IMR-90 (cell line): ENCODE measurements around the gene RHOBTB3. TPM values are rescaled to one million over a fixed set of nuclear protein-coding genes. Genes with fewer than 3 reads are reported as not detected.

Source experiments
- ATAC-seq: fragments of 200-7000 bp; cut with Tn5 transposase; 2 replicates; pipeline ENCODE4 v1.9.1; 2020; ENCODE audit warnings: low read depth, mild to moderate bottlenecking, moderate library complexity
- BruUV-seq: library from RNA; stranded (reverse); fragments of 400-500 nt; replicated peaks from 2 replicates; lab custom pipeline; 2021; lab: Mats Ljungman, UMichigan
- CTCF ChIA-PET: fragments of 300-600 bp; formaldehyde crosslinking; extraction: SDS; loops from one replicate; lab custom pipeline; 2021; ENCODE audit warnings: antibody characterized with exemption; lab: Yijun Ruan, JAX
- POLR2A ChIA-PET: fragments of 300-600 bp; sonication (Branson Sonifier 250); formaldehyde crosslinking; loops from one replicate; lab custom pipeline; 2022; ENCODE audit warnings: antibody characterized with exemption; ENCODE audit not compliant: unreplicated experiment; lab: Charles Lee
- DNase-seq: peaks from one replicate; pipeline ENCODE4 v3.0.0; 2013
- H2AFZ ChIP-seq: replicated peaks from 2 replicates; pipeline ENCODE3; 2013; ENCODE audit warnings: low read length, mild to moderate bottlenecking; ENCODE audit not compliant: poor library complexity
- H2AK5ac ChIP-seq: 2 replicates; pipeline ENCODE4 v1.6.1; 2013; ENCODE audit warnings: low read depth, low read length, inconsistent platforms
- H2AK9ac ChIP-seq: replicated peaks from 2 replicates; pipeline ENCODE3; 2013; ENCODE audit warnings: mild to moderate bottlenecking, low read depth, low read length, moderate library complexity; ENCODE audit not compliant: poor library complexity
- H2BK120ac ChIP-seq: 2 replicates; pipeline ENCODE4 v1.6.1; 2013; ENCODE audit warnings: low read depth, low read length, inconsistent platforms
- H2BK15ac ChIP-seq: 3 replicates; pipeline ENCODE4 v1.6.1; 2013; ENCODE audit warnings: low read depth, low read length, inconsistent platforms
- H2BK20ac ChIP-seq: 2 replicates; pipeline ENCODE4 v1.6.1; 2013; ENCODE audit warnings: low read depth, mild to moderate bottlenecking, inconsistent platforms, low read length, moderate library complexity
- H2BK5ac ChIP-seq: 2 replicates; pipeline ENCODE4 v1.6.1; 2013; ENCODE audit warnings: mild to moderate bottlenecking, low read depth, low read length, inconsistent platforms; ENCODE audit not compliant: poor library complexity, severe bottlenecking
- H3K14ac ChIP-seq: replicated peaks from 2 replicates; pipeline ENCODE4 v1.6.1; 2013; ENCODE audit warnings: low read depth, low read length, inconsistent platforms
- H3K18ac ChIP-seq: 2 replicates; pipeline ENCODE4 v1.6.1; 2013; ENCODE audit warnings: low read depth, low read length, control low read depth
- H3K23ac ChIP-seq: 2 replicates; pipeline ENCODE4 v1.6.1; 2013; ENCODE audit warnings: low read depth, low read length, inconsistent platforms
- H3K27ac ChIP-seq: 2 replicates; pipeline ENCODE4 v1.5.1; 2013; ENCODE audit warnings: mild to moderate bottlenecking, control low read depth, low read length; ENCODE audit not compliant: insufficient read depth
- H3K27me3 ChIP-seq: 2 replicates; pipeline ENCODE4 v1.6.1; 2013; ENCODE audit warnings: low read length; ENCODE audit not compliant: control insufficient read depth, insufficient read depth
- H3K36me3 ChIP-seq: 2 replicates; pipeline ENCODE4 v1.6.1; 2013; ENCODE audit warnings: low read length, mixed read lengths; ENCODE audit not compliant: control insufficient read depth, insufficient read depth
- H3K4ac ChIP-seq: 2 replicates; pipeline ENCODE4 v1.6.1; 2013; ENCODE audit warnings: low read depth, low read length, inconsistent platforms
- H3K4me1 ChIP-seq: 2 replicates; pipeline ENCODE4 v1.6.1; 2013; ENCODE audit warnings: low read length, mixed read lengths; ENCODE audit not compliant: control insufficient read depth, insufficient read depth
- H3K4me2 ChIP-seq: 2 replicates; pipeline ENCODE4 v1.6.1; 2013; ENCODE audit warnings: low read depth, mild to moderate bottlenecking, control low read depth, low read length, moderate library complexity
- H3K4me3 ChIP-seq: 2 replicates; pipeline ENCODE4 v1.5.1; 2013; ENCODE audit warnings: low read depth, mild to moderate bottlenecking, control low read depth, low read length, moderate library complexity; ENCODE audit not compliant: insufficient read depth
- H3K56ac ChIP-seq: 2 replicates; pipeline ENCODE4 v1.6.1; 2013; ENCODE audit warnings: low read length, inconsistent platforms; ENCODE audit not compliant: insufficient read depth; ENCODE audit errors: extremely low read depth
- H3K79me1 ChIP-seq, 2 experiments: 2 replicates each; pipeline ENCODE4 v1.6.1; 2013; ENCODE audit warnings: low read length in 2 of 2, inconsistent platforms in 1 of 2, low read depth in 1 of 2
- H3K9ac ChIP-seq: 2 replicates; pipeline ENCODE4 v1.6.1; 2013; ENCODE audit warnings: low read depth, low read length, control low read depth
- H3K9me1 ChIP-seq: 2 replicates; pipeline ENCODE4 v1.6.1; 2013; ENCODE audit warnings: low read length, inconsistent platforms; ENCODE audit not compliant: insufficient read depth
- H3K9me3 ChIP-seq: 2 replicates; pipeline ENCODE4 v1.6.1; 2013; ENCODE audit warnings: low read length; ENCODE audit not compliant: control insufficient read depth, insufficient read depth
- H4K20me1 ChIP-seq: 2 replicates; pipeline ENCODE4 v1.6.1; 2013; ENCODE audit warnings: low read length, inconsistent platforms; ENCODE audit not compliant: insufficient read depth
- H4K5ac ChIP-seq: 2 replicates; pipeline ENCODE4 v1.6.1; 2013; ENCODE audit warnings: mild to moderate bottlenecking, low read depth, low read length, control low read depth
- H4K8ac ChIP-seq, 2 experiments: 2 replicates each; pipeline ENCODE4 v1.6.1; 2013; ENCODE audit warnings: low read depth in 2 of 2, low read length in 2 of 2, control low read depth in 1 of 2, inconsistent platforms in 1 of 2
- H4K91ac ChIP-seq: 2 replicates; pipeline ENCODE4 v1.6.1; 2013; ENCODE audit warnings: low read depth, low read length, inconsistent platforms; ENCODE audit not compliant: insufficient read depth
- CTCF ChIP-seq: conservative IDR thresholded peaks from 2 replicates; pipeline ENCODE4 v1.5.1; 2012; ENCODE audit warnings: mild to moderate bottlenecking, low read depth, low read length, improper control_type of control experiment
- ELK1 ChIP-seq: fragments of 150-350 bp; IDR thresholded peaks from 2 replicates; pipeline ENCODE4 v1.6.1; 2016; ENCODE audit warnings: low read depth, mild to moderate bottlenecking, low read length, moderate library complexity, borderline replicate concordance
- FOS ChIP-seq: fragments of 150-350 bp; IDR thresholded peaks from 2 replicates; pipeline ENCODE4 v1.6.1; 2016; ENCODE audit warnings: low read depth, low read length
- MAFK ChIP-seq: IDR thresholded peaks from 2 replicates; pipeline ENCODE4 v1.6.1; 2012; ENCODE audit warnings: low read depth, low read length, improper control_type of control experiment
- MAZ ChIP-seq: IDR thresholded peaks from 2 replicates; pipeline ENCODE4 v1.6.1; 2012; ENCODE audit warnings: low read depth, mild to moderate bottlenecking, low read length, improper control_type of control experiment, moderate library complexity, borderline replicate concordance
- NFE2L2 ChIP-seq: fragments of 150-350 bp; IDR thresholded peaks from 2 replicates; pipeline ENCODE4 v1.6.1; 2016; ENCODE audit warnings: low read depth, mild to moderate bottlenecking, low read length
- POLR2A ChIP-seq: IDR thresholded peaks from 2 replicates; pipeline ENCODE4 v1.6.1; 2012; ENCODE audit warnings: mild to moderate bottlenecking, low read depth, low read length
- RAD21 ChIP-seq: IDR thresholded peaks from 2 replicates; pipeline ENCODE4 v1.6.1; 2012; ENCODE audit warnings: low read length, improper control_type of control experiment
- RCOR1 ChIP-seq: IDR thresholded peaks from 2 replicates; pipeline ENCODE4 v1.6.1; 2012; ENCODE audit warnings: mild to moderate bottlenecking, low read length, improper control_type of control experiment; ENCODE audit not compliant: insufficient replicate concordance
- WGBS, 2 experiments: methylation state at CpG; one replicate each; pipeline versions ENCODE4 v1.1.5 to v1.1.7; 2013; ENCODE audit warnings: missing lambda C conversion rate in 2 of 2; ENCODE audit not compliant: insufficient read length in 1 of 2; ENCODE audit errors: extremely low coverage in 2 of 2; 5-methylcytosine and 5-hydroxymethylcytosine counted together
- dilution Hi-C: fragments of 300-500 bp; cut with HindIII; formaldehyde crosslinking; loops from one replicate; pipeline ENCODE4 v1.14.3; 2018; ENCODE audit warnings: low sequenced_read_pairs; ENCODE audit not compliant: unreplicated experiment
- in situ Hi-C: fragments of 300-500 bp; cut with MboI; formaldehyde crosslinking; loops from 3 replicates; pipeline ENCODE4 v1.14.3; 2019; ENCODE audit warnings: low sequenced_read_pairs, inconsistent platforms, mixed read lengths
- intact Hi-C: fragments of 100-400 bp; cut with micrococcal nuclease; formaldehyde crosslinking; loops from 2 replicates; pipeline ENCODE4 v1.10.0; 2022
- polyA plus RNA-seq, 3 experiments: library from polyadenylated mRNA; depleted of rRNA; stranded (reverse); fragments of >200 nt; gene quantifications; 2 replicates each; pipeline ENCODE4 v1.2.3, GENCODE V29; 2012; ENCODE audit warnings: low replicate concordance in 1 of 3
- total RNA-seq: library from RNA; depleted of rRNA; stranded (reverse); fragments of >200 nt; gene quantifications from 2 replicates; pipeline ENCODE4 v1.2.3, GENCODE V29; 2012

RHOBTB3 gene
- total and polyA plus RNA-seq, 2 of the 4 experiments (the other 2 are of a cell fraction) = 117 to 447 TPM

DNA sequence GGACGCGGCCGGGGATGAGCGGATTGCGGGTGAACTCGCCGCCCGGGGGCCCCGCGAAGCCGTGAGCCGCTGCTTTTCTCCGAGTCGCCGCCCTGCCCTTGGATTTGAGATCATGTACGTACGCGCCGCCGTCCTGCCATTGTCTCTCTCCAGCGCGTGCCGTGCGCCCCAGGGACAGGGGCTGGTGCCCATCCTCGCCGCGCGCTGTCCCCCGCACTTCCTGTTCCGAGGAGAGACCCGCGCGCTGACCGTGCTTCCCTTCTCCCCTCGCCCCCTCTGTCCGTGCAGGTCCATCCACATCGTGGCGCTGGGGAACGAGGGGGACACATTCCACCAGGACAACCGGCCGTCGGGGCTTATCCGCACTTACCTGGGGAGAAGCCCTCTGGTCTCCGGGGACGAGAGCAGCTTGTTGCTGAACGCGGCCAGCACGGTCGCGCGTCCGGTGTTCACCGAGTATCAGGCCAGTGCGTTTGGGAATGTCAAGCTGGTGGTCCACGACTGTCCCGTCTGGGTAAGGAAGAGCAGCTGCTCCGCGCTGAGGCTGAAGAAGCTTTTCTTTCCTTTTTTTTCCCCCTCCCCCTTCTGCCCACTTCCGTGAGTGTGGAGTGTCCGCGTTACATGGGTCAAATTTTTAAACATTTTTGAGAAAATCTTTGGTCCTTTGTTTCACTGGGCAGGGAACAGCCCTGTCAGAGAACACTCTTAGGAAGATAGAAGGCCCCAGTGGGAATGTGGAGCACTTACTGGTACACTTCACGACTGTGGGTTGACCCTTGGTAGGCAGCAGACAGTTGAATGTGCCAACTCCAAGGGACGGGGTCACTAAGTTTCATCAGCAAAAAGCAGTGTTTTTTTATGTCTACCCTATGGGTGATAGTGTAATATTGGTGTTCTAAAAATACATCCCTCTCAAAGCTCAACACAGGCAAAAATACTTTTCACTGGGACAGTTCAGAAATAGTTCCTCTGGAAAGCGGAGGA lies 727 bp downstream of the RHOBTB3 start:
- H2BK15ac ChIP-seq = peak overlapping the region; percentile 90; the same call in 2 of the 3 replicates
- peak overlapping the region; percentile 97 for H3K4me2 ChIP-seq
- ATAC-seq = peak; percentile 15
- dilution Hi-C loops = no loop called here
- peaks cover 11% of the 10 kb centered on the region for H3K4me1 ChIP-seq
- ChIA-PET POLR2A (interaction anchor here (0.7 to 1.7 kb wide), 3 partner anchors 60 to 91 kb away, joined by 4 to 7 read pairs (median 7); partner anchors contain the start of gene GLRX), CTCF (interaction anchor here (1.2 to 2.1 kb wide), 4 partner anchors 49 to 115 kb away, joined by 3 to 12 read pairs (median 5); no protein-coding TSS in a partner anchor)
- H3K18ac ChIP-seq = peak overlapping the region; percentile 74
- H3K27ac ChIP-seq = peak overlapping the region; percentile 100
- TF ChIP-seq FOS (no peak), ELK1 (no peak), MAFK (no peak), NFE2L2 (no peak), CTCF (no peak), MAZ (peak; percentile 23; the same call in 1 of the 2 replicates), RCOR1 (no peak), POLR2A (no peak), RAD21 (no peak)
- in situ Hi-C loops = loop anchor here (5.0 kb wide), 1 partner anchor 65 kb away; no protein-coding TSS in a partner anchor
- H2AK9ac ChIP-seq = peak overlapping the region; percentile 94
- peak overlapping the region; percentile 98 for H3K14ac ChIP-seq
- H3K9ac ChIP-seq = peak overlapping the region; percentile 97
- 0% methylated on average over 24 of the region's 64 CpGs; no CpG with 5 or more reads in 1 of the 2 experiments for WGBS, 2 experiments
- peaks cover 9% of the 10 kb centered on the region; the same call in 1 of the 2 replicates for H3K9me1 ChIP-seq
- H3K4me3 ChIP-seq = peak overlapping the region; percentile 98
- peak; percentile 34 for DNase-seq
- H2BK20ac ChIP-seq = peak overlapping the region; percentile 8
- no TSS peak for BruUV-seq
- peak overlapping the region; percentile 68 for H4K5ac ChIP-seq
- H4K91ac ChIP-seq = peak overlapping the region; percentile 94
- H3K23ac ChIP-seq = peak overlapping the region; percentile 99
- H3K27me3 ChIP-seq = no peaks in the 10 kb centered on the region
- H3K4ac ChIP-seq = peak overlapping the region; percentile 98
- H3K79me1 ChIP-seq = peaks cover 8 to 44% of the 10 kb centered on the region in 2 experiments; a peak in 3 of 4 replicates
- H3K56ac ChIP-seq = peak overlapping the region; percentile 85
- peak overlapping the region; percentile 88 for H4K8ac ChIP-seq
- H4K20me1 ChIP-seq = peaks cover 18% of the 10 kb centered on the region
- peak overlapping the region; percentile 93 for H2AFZ ChIP-seq
- peak overlapping the region; percentile 83 for H2BK120ac ChIP-seq
- intact Hi-C loops = loop anchor here (1.0 to 10.0 kb wide), 3 partner anchors 68 to 177 kb away; partner anchors contain the start of genes ARSK, RFESD and SKIC3
- H3K9me3 ChIP-seq = no peaks in the 10 kb centered on the region
- peak overlapping the region; percentile 99 for H2AK5ac ChIP-seq
- H3K36me3 ChIP-seq = peaks cover 6% of the 10 kb centered on the region
- H2BK5ac ChIP-seq = peak overlapping the region; percentile 95
